Large intestine (tissue), 3 donors: ENCODE measurements around the gene TSKU. TPM values are rescaled to one million over a fixed set of nuclear protein-coding genes. Genes with fewer than 3 reads are reported as not detected.

ENCODE experiments used
- DNase-seq, 2 donors: peaks; one replicate each; pipeline versions ENCODE4 v3.0.0 to v3.0.0-alpha.2; 2013
- H3K27ac ChIP-seq: one replicate; pipeline ENCODE4 v1.5.1; 2013; ENCODE audit warnings: low read length
- H3K27me3 ChIP-seq: 2 replicates; pipeline ENCODE4 v1.6.1; 2013; ENCODE audit warnings: low read length; ENCODE audit not compliant: control insufficient read depth, insufficient read depth
- H3K36me3 ChIP-seq: 2 replicates; pipeline ENCODE4 v1.6.1; 2013; ENCODE audit warnings: low read length; ENCODE audit not compliant: control insufficient read depth, insufficient read depth
- H3K4me1 ChIP-seq: one replicate; pipeline ENCODE4 v1.6.1; 2013; ENCODE audit warnings: low read length; ENCODE audit not compliant: control insufficient read depth, insufficient read depth
- H3K4me3 ChIP-seq: one replicate; pipeline ENCODE4 v1.5.1; 2013; ENCODE audit warnings: low read length
- H3K9me3 ChIP-seq: one replicate; pipeline ENCODE4 v1.6.1; 2013; ENCODE audit warnings: mild to moderate bottlenecking, low read depth, low read length, moderate library complexity; ENCODE audit not compliant: control insufficient read depth
- WGBS: methylation state at CpG from one replicate; pipeline ENCODE4 v1.1.5; 2013; ENCODE audit warnings: low lambda C conversion rate; ENCODE audit not compliant: insufficient coverage; 5-methylcytosine and 5-hydroxymethylcytosine counted together
- polyA plus RNA-seq: library from polyadenylated mRNA; unstranded; fragments of 120-200 nt; gene quantifications from one replicate; pipeline ENCODE4 v1.2.1, GENCODE V29; 2013

Gene TSKU
- polyA plus RNA-seq, 1 donor = 26.6 TPM

GRCh38 chr11:76839311-76839710 is 56.2 kb downstream of the TSKU start:
- DNase-seq = peak; percentile 76 to 88
- no peak overlapping the region for H3K27ac ChIP-seq
- H3K4me3 ChIP-seq = no peak overlapping the region
- no peaks in the 10 kb centered on the region for H3K36me3 ChIP-seq
- H3K4me1 ChIP-seq = peaks cover 6% of the 10 kb centered on the region
- no CpG with 5 or more reads among the region's 1 CpG for WGBS
- no peaks in the 10 kb centered on the region for H3K9me3 ChIP-seq
- no peaks in the 10 kb centered on the region for H3K27me3 ChIP-seq

- Histone ChIP-seq H3K27me3 (no peaks in the 10 kb centered on the region), H3K9me3 (no peaks in the 10 kb centered on the region), H3K4me1 (peaks cover 6% of the 10 kb centered on the region), H3K36me3 (no peaks in the 10 kb centered on the region), H3K27ac (no peak overlapping the region), H3K4me3 (no peak overlapping the region)
- WGBS = 80% methylated on average over 1 of the region's 4 CpGs
- DNase-seq = no peak
Observed at GRCh38 chr11:76841923-76842452, 58.8 kb downstream of the TSKU start.

GRCh38 chr11:76843907-76844306 is 60.8 kb downstream of the TSKU start:
- Histone ChIP-seq H3K4me3 (no peak overlapping the region), H3K9me3 (no peaks in the 10 kb centered on the region), H3K4me1 (peaks cover 6% of the 10 kb centered on the region), H3K27ac (no peak overlapping the region), H3K36me3 (no peaks in the 10 kb centered on the region), H3K27me3 (no peaks in the 10 kb centered on the region)
- DNase-seq = no peak
- WGBS = no CpG with 5 or more reads among the region's 3 CpGs

- H3K4me1 ChIP-seq = peaks cover 4% of the 10 kb centered on the region
- H3K36me3 ChIP-seq = no peaks in the 10 kb centered on the region
- no peak for DNase-seq
- no peak overlapping the region for H3K27ac ChIP-seq
- H3K4me3 ChIP-seq = no peak overlapping the region
- no peaks in the 10 kb centered on the region for H3K9me3 ChIP-seq
- WGBS = 100% methylated on average over 3 of the region's 10 CpGs
- H3K27me3 ChIP-seq = no peaks in the 10 kb centered on the region
Observed at GRCh38 chr11:76844511-76844910, 61.4 kb downstream of the TSKU start.

- H3K27ac ChIP-seq = no peak overlapping the region
- H3K4me1 ChIP-seq = no peaks in the 10 kb centered on the region
- H3K36me3 ChIP-seq = no peaks in the 10 kb centered on the region
- no peaks in the 10 kb centered on the region for H3K27me3 ChIP-seq
- no peak for DNase-seq
- H3K9me3 ChIP-seq = no peaks in the 10 kb centered on the region
- no CpG with 5 or more reads among the region's 3 CpGs for WGBS
- no peak overlapping the region for H3K4me3 ChIP-seq
Observed at GRCh38 chr11:76845069-76845468, 61.9 kb downstream of the TSKU start.

DNA sequence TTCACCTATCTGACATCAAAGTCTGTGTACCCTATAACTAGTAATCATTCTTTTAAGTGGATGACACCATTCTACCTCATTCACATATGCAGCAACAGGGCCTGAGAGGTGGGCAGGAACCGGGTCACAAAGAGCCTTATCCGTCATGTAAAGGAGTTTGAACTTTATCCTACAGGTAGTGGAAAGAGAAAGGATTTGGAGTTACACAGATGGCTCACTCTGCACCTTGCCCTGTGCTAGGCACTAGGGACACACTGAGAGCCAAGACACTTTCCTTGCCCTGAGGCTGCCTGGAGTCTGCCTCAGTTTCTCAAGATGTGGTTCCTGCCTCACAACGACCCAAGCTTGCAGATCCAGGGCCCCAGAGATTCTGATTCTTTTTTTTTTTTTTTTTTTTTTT is 63.3 kb downstream of the TSKU start:
- Histone ChIP-seq H3K27ac (no peak overlapping the region), H3K27me3 (no peaks in the 10 kb centered on the region), H3K9me3 (no peaks in the 10 kb centered on the region), H3K36me3 (no peaks in the 10 kb centered on the region), H3K4me3 (no peak overlapping the region), H3K4me1 (no peaks in the 10 kb centered on the region)
- peak in 1 of 2 donors; percentile 52 for DNase-seq
- WGBS = no CpG with 5 or more reads among the region's 3 CpGs

Other genes starting within 250 kb of the TSKU start
- gene LRRC32, start 112.6 kb upstream of the TSKU start, polyA plus RNA-seq = 11.6 TPM
- 9.4 TPM for gene ACER3, start 77.6 kb downstream of the TSKU start, polyA plus RNA-seq